OCI-LY1 (cell line): ENCODE measurements around the gene ADGRV1.

Source experiments
- H2AFZ ChIP-seq: fragments of 200-600 bp; sonication (generic), shearing (Covaris generic); 2 replicates; pipeline ENCODE4 v1.6.0; 2014; ENCODE audit warnings: antibody characterized with exemption, mild to moderate bottlenecking, low read length
- H3F3A ChIP-seq: fragments of 200-600 bp; sonication (generic), shearing (Covaris generic); 2 replicates; pipeline ENCODE4 v1.6.0; 2014; ENCODE audit warnings: mild to moderate bottlenecking, antibody characterized with exemption, low read length, moderate library complexity; ENCODE audit not compliant: insufficient read depth
- H3K27ac ChIP-seq: fragments of 200-600 bp; sonication (generic); 2 replicates; pipeline ENCODE4 v1.5.1; 2014; ENCODE audit warnings: low read length, mixed run types, mild to moderate bottlenecking, low read depth; ENCODE audit not compliant: poor library complexity, severe bottlenecking
- H3K27me3 ChIP-seq: fragments of 200-600 bp; sonication (generic); 2 replicates; pipeline ENCODE4 v1.6.0; 2014; ENCODE audit warnings: antibody characterized with exemption, mild to moderate bottlenecking, low read length, moderate library complexity; ENCODE audit not compliant: insufficient read depth
- H3K36me3 ChIP-seq: fragments of 200-600 bp; sonication (generic); 2 replicates; pipeline ENCODE4 v1.6.1; 2014; ENCODE audit warnings: mild to moderate bottlenecking, antibody characterized with exemption, low read length, moderate library complexity, mixed read lengths; ENCODE audit not compliant: insufficient read depth
- H3K4me1 ChIP-seq: fragments of 200-600 bp; sonication (generic); 2 replicates; pipeline ENCODE4 v1.5.1; 2014; ENCODE audit warnings: mild to moderate bottlenecking, low read length, moderate library complexity; ENCODE audit not compliant: insufficient read depth, severe bottlenecking
- H3K4me2 ChIP-seq: fragments of 200-600 bp; sonication (generic), shearing (Covaris generic); 2 replicates; pipeline ENCODE4 v1.6.1; 2014; ENCODE audit warnings: low read length
- H3K4me3 ChIP-seq: fragments of 200-600 bp; sonication (generic); 2 replicates; pipeline ENCODE4 v1.5.1; 2014; ENCODE audit warnings: low read length, low read depth, mild to moderate bottlenecking, mixed read lengths; ENCODE audit not compliant: poor library complexity, severe bottlenecking
- H3K79me2 ChIP-seq: fragments of 200-600 bp; shearing (Covaris generic); 2 replicates; pipeline ENCODE4 v1.6.1; 2016; ENCODE audit warnings: mixed run types, low read length, mixed read lengths; ENCODE audit not compliant: insufficient read depth
- H3K9ac ChIP-seq: fragments of 200-600 bp; sonication (generic), shearing (Covaris generic); 2 replicates; pipeline ENCODE4 v1.6.1; 2014; ENCODE audit warnings: mild to moderate bottlenecking, low read length, mixed read lengths
- H3K9me2 ChIP-seq: fragments of 200-600 bp; sonication (generic), shearing (Covaris generic); 2 replicates; pipeline ENCODE4 v1.6.1; 2014; ENCODE audit warnings: low read depth, mild to moderate bottlenecking, low read length, mixed read lengths
- H3K9me3 ChIP-seq: fragments of 200-600 bp; shearing (Covaris generic); 2 replicates; pipeline ENCODE4 v1.6.1; 2014; ENCODE audit warnings: low read length, mixed read lengths
- H4K20me1 ChIP-seq: fragments of 200-600 bp; sonication (generic), shearing (Covaris generic); 2 replicates; pipeline ENCODE4 v1.6.0; 2016; ENCODE audit warnings: mild to moderate bottlenecking, low read length; ENCODE audit not compliant: insufficient read depth
- CTCF ChIP-seq: fragments of 200-600 bp; sonication (generic), shearing (Covaris generic); IDR thresholded peaks from 2 replicates; pipeline ENCODE4 v1.5.1; 2017; ENCODE audit warnings: mild to moderate bottlenecking, antibody characterized with exemption, low read length, moderate library complexity, mixed read lengths
- EZH2 ChIP-seq: fragments of 200-600 bp; sonication (generic), shearing (Covaris generic); IDR thresholded peaks from 2 replicates; pipeline ENCODE4 v1.8.0; 2017; ENCODE audit warnings: borderline replicate concordance, mixed run types, mild to moderate bottlenecking, antibody characterized with exemption, low read length, moderate library complexity, mixed read lengths

Gene ADGRV1

GRCh38 chr5:90612919-90613318 lies 54.3 kb downstream of the ADGRV1 start:
- no peak overlapping the region for H3K27ac ChIP-seq
- no peaks in the 10 kb centered on the region for H3K9me2 ChIP-seq
- H3K9me3 ChIP-seq: no peaks in the 10 kb centered on the region
- no peaks in the 10 kb centered on the region for H3K36me3 ChIP-seq
- H3K9ac ChIP-seq: no peak overlapping the region
- H3K4me3 ChIP-seq: no peak overlapping the region
- H3K27me3 ChIP-seq: no peaks in the 10 kb centered on the region
- no peaks in the 10 kb centered on the region for H3K79me2 ChIP-seq
- no peak for TF ChIP-seq CTCF
- no peak for TF ChIP-seq EZH2
- H2AFZ ChIP-seq: no peak overlapping the region
- H3F3A ChIP-seq: no peaks in the 10 kb centered on the region
- H3K4me1 ChIP-seq: no peaks in the 10 kb centered on the region
- no peak overlapping the region for H3K4me2 ChIP-seq
- H4K20me1 ChIP-seq: no peaks in the 10 kb centered on the region

GRCh38 chr5:90613459-90613858 lies 54.9 kb downstream of the ADGRV1 start:
- Histone ChIP-seq H3K27ac (no peak overlapping the region), H3K9ac (no peak overlapping the region), H3K4me1 (no peaks in the 10 kb centered on the region), H3F3A (no peaks in the 10 kb centered on the region), H3K4me3 (no peak overlapping the region), H2AFZ (no peak overlapping the region), H3K4me2 (no peak overlapping the region), H4K20me1 (no peaks in the 10 kb centered on the region), H3K36me3 (no peaks in the 10 kb centered on the region), H3K9me3 (no peaks in the 10 kb centered on the region), H3K9me2 (no peaks in the 10 kb centered on the region), H3K27me3 (no peaks in the 10 kb centered on the region), H3K79me2 (no peaks in the 10 kb centered on the region)
- no peak for TF ChIP-seq EZH2
- no peak for TF ChIP-seq CTCF

GRCh38 chr5:90613918-90614504 lies 55.4 kb downstream of the ADGRV1 start:
- Histone ChIP-seq H4K20me1 (no peaks in the 10 kb centered on the region), H3K4me2 (no peak overlapping the region), H3K4me3 (no peak overlapping the region), H3K36me3 (no peaks in the 10 kb centered on the region), H3K9me2 (no peaks in the 10 kb centered on the region), H3K27me3 (no peaks in the 10 kb centered on the region), H3K27ac (no peak overlapping the region), H3K79me2 (no peaks in the 10 kb centered on the region), H3F3A (no peaks in the 10 kb centered on the region), H3K9ac (no peak overlapping the region), H3K9me3 (no peaks in the 10 kb centered on the region), H3K4me1 (no peaks in the 10 kb centered on the region), H2AFZ (no peak overlapping the region)
- TF ChIP-seq EZH2 (no peak), CTCF (no peak)
